Ovary (tissue), 9 donors: ENCODE results near the gene PRC1. TPM values are rescaled to one million over a fixed set of nuclear protein-coding genes. Genes with fewer than 3 reads are reported as not detected.

Experiments
- DNase-seq, 5 donors: peaks; one replicate each; pipeline ENCODE4 v3.0.0-alpha.2; 2019 to 2020
- H3K27ac ChIP-seq, 2 donors: fragments of 200-600 bp; one replicate each; pipeline versions ENCODE4 v1.5.1 to v1.8.0; 2019 to 2022
- H3K27me3 ChIP-seq: fragments of 200-600 bp; one replicate; pipeline ENCODE4 v1.8.0; 2022
- H3K36me3 ChIP-seq: fragments of 200-600 bp; sonication (generic); one replicate; pipeline ENCODE4 v1.5.1; 2019
- H3K4me1 ChIP-seq: one replicate; pipeline ENCODE4 v1.8.1; 2013; ENCODE audit warnings: mild to moderate bottlenecking, moderate library complexity; ENCODE audit not compliant: insufficient read depth
- H3K4me3 ChIP-seq: fragments of 200-600 bp; sonication (generic); one replicate; pipeline ENCODE4 v1.5.1; 2017
- H3K9me3 ChIP-seq, 2 donors: fragments of 200-600 bp in 1 of 2; sonication (generic) in 1 of 2; one replicate each; pipeline versions ENCODE4 v1.5.1 to v1.8.1; 2013 to 2019; ENCODE audit warnings: mild to moderate bottlenecking in 1 of 2, moderate library complexity in 1 of 2
- CTCF ChIP-seq, 3 donors: fragments of 450-650 bp in 2 of 3; fragments of 200-600 bp in 1 of 3; IDR thresholded peaks; one replicate each; pipeline versions ENCODE4 v1.5.1 to v1.8.0; 2016 to 2022; ENCODE audit warnings: antibody characterized with exemption in 3 of 3, mild to moderate bottlenecking in 1 of 3
- EP300 ChIP-seq: sonication (generic); formaldehyde crosslinking; IDR thresholded peaks from one replicate; pipeline ENCODE4 v1.6.1; 2017; ENCODE audit warnings: antibody characterized with exemption
- POLR2A ChIP-seq: fragments of 450-650 bp; IDR thresholded peaks from one replicate; pipeline ENCODE4 v1.6.1; 2017; ENCODE audit warnings: antibody characterized with exemption, mild to moderate bottlenecking, moderate library complexity
- WGBS, 3 donors: extraction: QIAGEN DNeasy Blood & Tissue Kit in 1 of 3; methylation state at CpG; one replicate each; pipeline versions ENCODE4 v1.1.5 to v1.1.7; 2013 to 2017; 5-methylcytosine and 5-hydroxymethylcytosine counted together
- intact Hi-C, 4 donors: fragments of 100-400 bp; cut with DNase I; formaldehyde crosslinking; loops; one replicate each; pipeline versions ENCODE4 v1.11.0 to v1.15.1; 2022 to 2023
- polyA plus RNA-seq, 2 donors: library from polyadenylated mRNA; stranded (reverse); fragments of 200-250 nt in 1 of 2; fragments of 350-450 nt in 1 of 2; fragmentation: Illumina TruSeq in 1 of 2; extraction: RNeasy Lipid Tissue Mini Kit (QIAGEN cat#74804) in 1 of 2; gene quantifications; one replicate each; pipeline ENCODE4 v1.2.3, GENCODE V29; 2013 to 2014
- total RNA-seq, 7 donors: library from RNA; depleted of rRNA in 2 of 7; stranded (reverse); fragments of >200 nt in 2 of 7; fragmentation: NEBNext Ultra II Directional in 3 of 7; extraction: Animal tissue kit (Norgen Biotek cat#: 25700) in 3 of 7; gene quantifications; one replicate each; pipeline versions ENCODE4 v1.1.0 to v1.2.4, GENCODE V29; 2016 to 2023
- donor health status: DM: no; HTN: no; CAD: no; lungs with moderate emphysema.
- donor health status: DM: no; HTN: no; CAD: no.
- donor health status: Bipolar disorder and iron deficiency.
- donor health status: DM: yes; HTN: yes; CAD: no.
- donor health status: DM: no; HTN: no; CAD: no.
- donor health status: DM: yes; HTN: yes; CAD: no.

The PRC1 gene
- total and polyA plus RNA-seq, 9 donors = 5.7 to 13.2 (median 6.8) TPM

DNA sequence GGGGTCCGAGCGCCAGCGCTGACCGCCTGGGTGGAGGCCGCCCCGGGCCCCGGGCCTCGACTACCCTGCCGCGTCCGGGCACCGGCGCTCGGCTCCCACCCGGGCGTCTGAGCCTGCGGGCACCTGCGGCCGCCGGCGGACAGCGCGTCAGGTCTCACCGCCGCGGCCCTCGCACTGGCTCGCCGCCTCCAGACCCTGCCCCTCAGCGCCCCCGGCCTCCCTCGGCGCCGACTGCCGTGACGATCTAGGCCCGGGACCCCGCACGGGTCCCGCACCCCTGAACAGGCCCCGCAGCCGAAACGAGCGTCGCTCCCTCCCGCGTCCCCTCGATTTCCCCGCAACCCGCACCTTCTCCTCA, 297 bp downstream of the PRC1 start:
- intact Hi-C loops = no loop called here
- Histone ChIP-seq H3K27me3 (no peaks in the 10 kb centered on the region), H3K4me3 (peak overlapping the region; percentile 81), H3K9me3 (no peaks in the 10 kb centered on the region), H3K4me1 (no peaks in the 10 kb centered on the region), H3K27ac (peak overlapping the region; percentile 92 to 94), H3K36me3 (no peaks in the 10 kb centered on the region)
- DNase-seq = no peak
- WGBS, 3 donors = 1 to 2% (median 1%) methylated on average over 32 to 50 of the region's 50 CpGs
- TF ChIP-seq POLR2A = no peak
- TF ChIP-seq CTCF (IDR thresholded peaks at IDR 0.05) = peak in 1 of 3 donors; percentile 5
- TF ChIP-seq EP300 = no peak

DNA sequence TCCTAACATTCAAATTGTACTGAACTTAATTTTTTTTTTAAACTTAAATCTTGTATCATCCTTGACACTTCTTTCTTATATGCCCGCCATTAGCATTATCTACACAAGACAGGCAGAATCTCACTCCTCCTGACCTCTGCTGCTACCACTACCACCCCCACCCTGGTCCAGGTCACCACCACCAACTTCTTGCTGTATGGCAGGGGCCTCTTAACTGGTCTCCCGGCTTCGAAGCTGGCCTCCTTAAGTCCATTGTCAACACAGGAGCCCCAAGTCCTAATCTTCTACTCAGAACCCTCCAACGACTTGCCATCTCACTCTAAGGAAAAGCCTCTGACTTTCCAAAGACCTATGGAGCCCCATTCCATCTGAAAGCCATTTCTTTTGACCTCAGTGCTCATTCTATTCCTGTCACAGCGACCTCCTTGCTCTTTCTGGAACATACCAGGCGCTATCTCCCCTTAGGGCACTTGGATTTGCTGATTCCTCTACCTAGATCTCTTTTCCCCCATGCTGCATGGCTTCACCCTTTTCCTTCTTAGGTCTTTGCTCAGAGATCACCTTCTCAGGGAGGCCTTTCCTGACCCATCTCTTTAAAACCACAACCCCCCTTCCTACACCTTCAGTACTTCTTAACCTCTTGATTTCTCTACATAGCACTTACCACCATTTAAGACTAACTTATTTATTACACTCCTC, 2.6 kb downstream of the PRC1 start:
- intact Hi-C loops = no loop called here
- WGBS, 3 donors = 91 to 93% (median 93%) methylated on average over 6 of the region's 6 CpGs
- DNase-seq = no peak
- Histone ChIP-seq H3K27ac (no peak overlapping the region), H3K27me3 (no peaks in the 10 kb centered on the region), H3K4me1 (no peaks in the 10 kb centered on the region), H3K9me3 (no peaks in the 10 kb centered on the region), H3K4me3 (no peak overlapping the region), H3K36me3 (no peaks in the 10 kb centered on the region)
- TF ChIP-seq CTCF (IDR thresholded peaks at IDR 0.05) = no peak
- no peak for TF ChIP-seq EP300
- no peak for TF ChIP-seq POLR2A

- intact Hi-C loops = no loop called here
- WGBS, 3 donors = 96 to 100% (median 97%) methylated on average over 4 of the region's 4 CpGs
- TF ChIP-seq POLR2A (no peak), CTCF (IDR thresholded peaks at IDR 0.05) (no peak), EP300 (no peak)
These were observed 3.9 kb downstream of the PRC1 start for GRCh38 chr15:90990446-90990845.

DNA sequence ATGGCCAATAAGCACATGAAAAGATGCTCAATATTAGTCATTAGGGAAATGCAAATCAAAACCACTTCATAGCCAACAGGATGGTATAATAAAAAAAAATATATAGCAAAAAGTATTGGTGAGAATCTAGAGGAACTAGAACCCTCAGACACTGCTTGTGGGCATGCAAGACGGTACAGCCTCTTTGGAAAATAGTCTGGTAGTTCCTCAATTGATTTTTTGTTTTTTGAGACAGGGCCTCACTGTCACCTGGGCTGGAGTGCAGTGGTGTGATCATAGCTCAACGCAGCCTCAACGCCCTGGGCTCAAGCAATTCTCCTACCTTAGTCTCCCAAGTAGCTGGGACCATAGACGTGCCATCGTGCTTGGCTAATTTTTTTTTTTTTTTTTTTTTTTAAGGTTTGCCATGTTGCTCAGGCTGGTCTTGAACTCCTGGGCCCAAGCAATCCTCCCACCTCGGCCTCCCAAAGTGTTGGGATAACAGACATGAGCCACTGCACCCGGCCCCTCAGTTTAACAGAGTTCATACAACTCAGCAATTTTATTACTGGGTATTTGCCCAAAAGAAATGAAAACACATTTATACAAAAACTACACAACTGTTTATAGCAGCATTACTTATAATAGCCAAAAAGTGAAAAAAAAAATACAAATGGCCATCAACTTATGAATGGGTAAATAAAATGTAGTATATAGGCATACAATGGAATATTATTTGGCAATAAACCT, 5.1 kb downstream of the PRC1 start:
- 81 to 95% (median 86%) methylated on average over 7 of the region's 7 CpGs for WGBS, 3 donors
- Histone ChIP-seq H3K36me3 (no peaks in the 10 kb centered on the region), H3K4me1 (no peaks in the 10 kb centered on the region), H3K4me3 (no peak overlapping the region), H3K27me3 (no peaks in the 10 kb centered on the region), H3K9me3 (no peaks in the 10 kb centered on the region), H3K27ac (no peak overlapping the region)
- intact Hi-C loops = no loop called here
- DNase-seq = no peak
- TF ChIP-seq POLR2A (no peak), CTCF (IDR thresholded peaks at IDR 0.05) (no peak), EP300 (no peak)

More at GRCh38 chr15:90990446-90990845, 3.9 kb downstream of the PRC1 start:
- no peaks in the 10 kb centered on the region for H3K4me1 ChIP-seq
- H3K27me3 ChIP-seq = no peaks in the 10 kb centered on the region
- H3K36me3 ChIP-seq = no peaks in the 10 kb centered on the region
- no peaks in the 10 kb centered on the region for H3K9me3 ChIP-seq
- no peak for DNase-seq
- H3K27ac ChIP-seq = no peak overlapping the region
- H3K4me3 ChIP-seq = no peak overlapping the region
